B cell (primary cell): ENCODE results near the gene PANK4.

Experiments
- EZH2 ChIP-seq: IDR thresholded peaks from 2 replicates; pipeline ENCODE4 v1.6.1; 2012; ENCODE audit warnings: borderline replicate concordance, low read depth, mild to moderate bottlenecking, moderate library complexity, low read length; ENCODE audit not compliant: insufficient read depth, poor library complexity, severe bottlenecking
- TF ChIP-seq, protein P1 (sequence below): fragments of 200-600 bp; IDR thresholded peaks from one replicate; pipeline ENCODE4 v1.8.0; 2022; ENCODE audit warnings: antibody characterized with exemption, mild to moderate bottlenecking

DNA sequence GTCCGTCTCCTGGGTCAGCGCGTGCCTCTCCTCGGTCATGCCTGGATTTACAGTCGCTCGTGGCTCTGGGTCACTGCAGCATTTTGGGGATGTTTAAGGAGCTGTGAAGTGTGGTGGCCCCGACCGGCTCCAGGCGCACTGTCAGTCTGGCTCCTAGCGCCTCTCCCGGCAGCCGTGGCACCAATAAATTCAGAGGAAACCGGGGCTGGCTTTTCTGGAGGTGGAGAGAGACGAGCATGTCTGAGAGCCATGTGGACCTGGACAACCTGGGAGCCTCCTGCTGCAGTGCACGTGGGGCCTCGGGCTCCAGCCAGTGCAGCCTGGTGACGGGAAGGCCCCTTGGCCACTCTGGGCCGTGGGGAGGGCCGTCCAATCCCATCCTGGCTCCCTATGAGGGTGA lies 33.2 kb downstream of the PANK4 start:
- TF ChIP-seq, protein P1, sequence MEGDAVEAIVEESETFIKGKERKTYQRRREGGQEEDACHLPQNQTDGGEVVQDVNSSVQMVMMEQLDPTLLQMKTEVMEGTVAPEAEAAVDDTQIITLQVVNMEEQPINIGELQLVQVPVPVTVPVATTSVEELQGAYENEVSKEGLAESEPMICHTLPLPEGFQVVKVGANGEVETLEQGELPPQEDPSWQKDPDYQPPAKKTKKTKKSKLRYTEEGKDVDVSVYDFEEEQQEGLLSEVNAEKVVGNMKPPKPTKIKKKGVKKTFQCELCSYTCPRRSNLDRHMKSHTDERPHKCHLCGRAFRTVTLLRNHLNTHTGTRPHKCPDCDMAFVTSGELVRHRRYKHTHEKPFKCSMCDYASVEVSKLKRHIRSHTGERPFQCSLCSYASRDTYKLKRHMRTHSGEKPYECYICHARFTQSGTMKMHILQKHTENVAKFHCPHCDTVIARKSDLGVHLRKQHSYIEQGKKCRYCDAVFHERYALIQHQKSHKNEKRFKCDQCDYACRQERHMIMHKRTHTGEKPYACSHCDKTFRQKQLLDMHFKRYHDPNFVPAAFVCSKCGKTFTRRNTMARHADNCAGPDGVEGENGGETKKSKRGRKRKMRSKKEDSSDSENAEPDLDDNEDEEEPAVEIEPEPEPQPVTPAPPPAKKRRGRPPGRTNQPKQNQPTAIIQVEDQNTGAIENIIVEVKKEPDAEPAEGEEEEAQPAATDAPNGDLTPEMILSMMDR: no peak
- no peak for TF ChIP-seq EZH2
